Keratinocyte (primary cell): ENCODE data around the gene TP53BP2. TPM values are rescaled to one million over a fixed set of nuclear protein-coding genes. Genes with fewer than 3 reads are reported as not detected.
"Not testable (repeated sequence)": the region's sequence is repeated elsewhere in the genome, so short reads cannot be mapped to it uniquely, and the experiment has no call there.

Experiments
- DNase-seq: peaks from one replicate; pipeline ENCODE4 v3.0.0-alpha.2; 2011; ENCODE audit warnings: low read depth, missing footprints, low spot score
- FAIRE-seq: peaks from 2 replicates; lab custom pipeline; 2011; peaks lifted over from hg19 to GRCh38; lab: Jason Lieb, UNC
- H2AFZ ChIP-seq: 2 replicates; pipeline ENCODE4 v1.6.0; 2012; ENCODE audit warnings: low read length, control low read depth, inconsistent platforms; ENCODE audit not compliant: control insufficient read depth
- H3K27ac ChIP-seq: 2 replicates; pipeline ENCODE4 v1.5.1; 2011; ENCODE audit warnings: low read length; ENCODE audit not compliant: control insufficient read depth, insufficient read depth
- H3K27me3 ChIP-seq: 3 replicates; pipeline ENCODE4 v1.6.0; 2011; ENCODE audit warnings: low read length; ENCODE audit not compliant: control insufficient read depth, insufficient read depth; ENCODE audit errors: extremely low read depth
- H3K36me3 ChIP-seq, 2 experiments: 2 replicates in 1 of 2; 3 replicates in 1 of 2; pipeline ENCODE4 v1.5.1; 2011; ENCODE audit warnings: low read length in 2 of 2, mild to moderate bottlenecking in 1 of 2; ENCODE audit not compliant: control insufficient read depth in 2 of 2, insufficient read depth in 2 of 2; ENCODE audit errors: extremely low read depth in 1 of 2
- H3K4me1 ChIP-seq: 3 replicates; pipeline ENCODE4 v1.5.1; 2011; ENCODE audit warnings: low read length; ENCODE audit not compliant: control insufficient read depth, insufficient read depth; ENCODE audit errors: extremely low read depth
- H3K4me2 ChIP-seq: 3 replicates; pipeline ENCODE4 v1.6.0; 2011; ENCODE audit warnings: low read depth, low read length; ENCODE audit not compliant: control insufficient read depth, insufficient read depth; ENCODE audit errors: extremely low read depth
- H3K4me3 ChIP-seq, 3 experiments: fragments of 200-600 bp in 1 of 3; sonication (generic) in 1 of 3; 2 replicates in 2 of 3; 3 replicates in 1 of 3; pipeline ENCODE4 v1.5.1; 2011 to 2016; ENCODE audit warnings: low read length in 3 of 3, mild to moderate bottlenecking in 3 of 3, control low read depth in 2 of 3, inconsistent platforms in 1 of 3, low read depth in 1 of 3, mixed read lengths in 1 of 3, mixed run types in 1 of 3, moderate library complexity in 1 of 3; ENCODE audit not compliant: control insufficient read depth in 2 of 3, insufficient read depth in 2 of 3; ENCODE audit errors: extremely low read depth in 1 of 3
- H3K79me2 ChIP-seq: 2 replicates; pipeline ENCODE4 v1.6.0; 2012; ENCODE audit warnings: low read length; ENCODE audit not compliant: control insufficient read depth, insufficient read depth
- H3K9ac ChIP-seq: 3 replicates; pipeline ENCODE4 v1.6.0; 2011; ENCODE audit warnings: low read length; ENCODE audit not compliant: control insufficient read depth, insufficient read depth; ENCODE audit errors: extremely low read depth
- H3K9me1 ChIP-seq: 3 replicates; pipeline ENCODE4 v1.6.0; 2011; ENCODE audit warnings: low read length; ENCODE audit not compliant: control insufficient read depth, insufficient read depth; ENCODE audit errors: extremely low read depth
- H3K9me3 ChIP-seq: 2 replicates; pipeline ENCODE4 v1.5.1; 2012; ENCODE audit warnings: low read depth, low read length; ENCODE audit not compliant: control insufficient read depth
- H4K20me1 ChIP-seq: 3 replicates; pipeline ENCODE4 v1.6.0; 2011; ENCODE audit warnings: low read length; ENCODE audit not compliant: control insufficient read depth, insufficient read depth; ENCODE audit errors: extremely low read depth
- CTCF ChIP-seq, 3 experiments: IDR thresholded peaks in 1 of 3; conservative IDR thresholded peaks in 1 of 3; optimal IDR thresholded peaks in 1 of 3; 2 replicates in 2 of 3; 3 replicates in 1 of 3; pipeline versions ENCODE3 to v1.5.1; 2011; ENCODE audit warnings: low read length in 3 of 3, mild to moderate bottlenecking in 3 of 3, moderate library complexity in 2 of 3, control low read depth in 1 of 3, inconsistent platforms in 1 of 3; ENCODE audit not compliant: insufficient read depth in 2 of 3; ENCODE audit errors: extremely low read depth in 1 of 3
- EZH2 ChIP-seq: IDR thresholded peaks from one replicate; pipeline ENCODE4 v1.6.1; 2012; ENCODE audit warnings: inconsistent platforms, mild to moderate bottlenecking, low read length, moderate library complexity
- dilution Hi-C: fragments of 300-500 bp; cut with MboI; formaldehyde crosslinking; loops from one replicate; pipeline ENCODE4 v1.7.0; 2020; ENCODE audit warnings: low sequenced_read_pairs; ENCODE audit not compliant: extremely low pct_ligation_motif_present
- polyA plus RNA-seq, 5 experiments: library from polyadenylated mRNA; depleted of rRNA in 3 of 5; stranded (reverse) in 3 of 5; stranded (forward) in 1 of 5; unstranded in 1 of 5; fragments of >200 nt; gene quantifications; 1 replicate in 1 of 5; 2 replicates in 3 of 5; 3 replicates in 1 of 5; pipeline versions ENCODE4 v1.2.1 to v1.2.3, GENCODE V29; 2011 to 2012; ENCODE audit warnings: missing spikeins in 2 of 5, low read depth in 1 of 5, low replicate concordance in 1 of 5

Gene TP53BP2
- polyA plus RNA-seq, 1 donor (not counting 4 experiments of a cell fraction or from before 2014, with no cell fraction given) = 22.5 TPM

DNA sequence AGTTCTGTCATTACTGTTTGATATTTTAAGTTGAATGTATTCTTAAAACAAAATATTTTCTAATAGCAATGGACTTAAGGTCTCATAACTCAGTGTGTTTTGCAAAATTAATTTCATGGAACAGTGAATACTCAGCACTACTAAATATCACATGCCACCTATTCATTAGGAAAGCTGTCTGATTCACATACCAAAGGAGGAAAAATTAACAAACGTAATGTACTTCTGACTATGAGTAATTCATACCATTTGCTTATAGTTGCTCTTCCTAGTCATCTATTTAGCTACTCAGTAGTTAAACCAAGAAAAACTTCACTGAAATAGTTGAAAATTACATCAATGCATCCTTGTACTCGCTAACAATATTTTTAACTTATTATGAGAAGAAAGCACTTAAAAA is 35.2 kb downstream of the TP53BP2 start:
- H3K9ac ChIP-seq = no peak overlapping the region
- H3K4me2 ChIP-seq = no peak overlapping the region
- no peak for DNase-seq
- TF ChIP-seq CTCF (optimal IDR thresholded peaks at IDR 0.05 in 1 of 3, IDR thresholded peaks at IDR 0.05 in 1 of 3, conservative IDR thresholded peaks at IDR 0.05 in 1 of 3; ENCODE audit: extremely low read depth in 1 of 3, insufficient read depth in 2 of 3, low read length in 3 of 3) = no peak
- TF ChIP-seq EZH2 = no peak
- H3K36me3 ChIP-seq = peaks cover 8 to 10% of the 10 kb centered on the region in 2 experiments
- peaks cover 5% of the 10 kb centered on the region for H3K79me2 ChIP-seq
- no peaks in the 10 kb centered on the region for H3K27me3 ChIP-seq
- no peak for FAIRE-seq
- no peak overlapping the region for H2AFZ ChIP-seq
- no peaks in the 10 kb centered on the region for H4K20me1 ChIP-seq
- no peak overlapping the region for H3K4me3 ChIP-seq
- dilution Hi-C loops = no loop called here
- no peaks in the 10 kb centered on the region for H3K9me1 ChIP-seq
- H3K9me3 ChIP-seq = no peaks in the 10 kb centered on the region
- no peak overlapping the region for H3K27ac ChIP-seq
- no peaks in the 10 kb centered on the region for H3K4me1 ChIP-seq

- dilution Hi-C loops, H3K4me3 ChIP-seq, H3K27me3 ChIP-seq, H2AFZ ChIP-seq, H3K9me3 ChIP-seq, H3K4me1 ChIP-seq, H3K9me1 ChIP-seq, H3K79me2 ChIP-seq, H3K9ac ChIP-seq, DNase-seq, H4K20me1 ChIP-seq, H3K27ac ChIP-seq, H3K4me2 ChIP-seq, FAIRE-seq: not testable (repeated sequence)
- H3K36me3 ChIP-seq = peaks cover 8 to 12% of the 10 kb centered on the region in 2 experiments
Observed at GRCh38 chr1:223809905-223810304, 35.8 kb downstream of the TP53BP2 start.

- Histone ChIP-seq H3K79me2 (no peaks in the 10 kb centered on the region), H3K36me3 (peaks cover 7 to 15% of the 10 kb centered on the region in 2 experiments), H3K9me3 (no peaks in the 10 kb centered on the region), H3K27ac (no peak overlapping the region), H3K4me2 (no peak overlapping the region), H3K9me1 (no peaks in the 10 kb centered on the region), H3K4me1 (no peaks in the 10 kb centered on the region), H3K9ac (no peak overlapping the region), H2AFZ (no peak overlapping the region), H3K4me3 (no peak overlapping the region), H4K20me1 (no peaks in the 10 kb centered on the region), H3K27me3 (no peaks in the 10 kb centered on the region)
- no peak for FAIRE-seq
- dilution Hi-C loops = no loop called here
- no peak for TF ChIP-seq CTCF (optimal IDR thresholded peaks at IDR 0.05 in 1 of 3, IDR thresholded peaks at IDR 0.05 in 1 of 3, conservative IDR thresholded peaks at IDR 0.05 in 1 of 3; ENCODE audit: extremely low read depth in 1 of 3, insufficient read depth in 2 of 3, low read length in 3 of 3)
- TF ChIP-seq EZH2 = no peak
- no peak for DNase-seq
Observed at GRCh38 chr1:223803211-223803610, 42.5 kb downstream of the TP53BP2 start.
